SK-N-SH (cell line): ENCODE measurements around the gene PPM1B. TPM values are rescaled to one million over a fixed set of nuclear protein-coding genes. Genes with fewer than 3 reads are reported as not detected.

Experiments
- CTCF ChIA-PET: fragments of 300-600, 350-600 bp; formaldehyde crosslinking; extraction: SDS; loops from one replicate; lab custom pipeline; 2021; lab: Yijun Ruan, JAX
- POLR2A ChIA-PET: fragments of 350-600 bp; sonication (Branson Sonifier 250); formaldehyde crosslinking; extraction: SDS; loops from one replicate; lab custom pipeline; 2020; ENCODE audit warnings: antibody characterized with exemption, inconsistent platforms; lab: Yijun Ruan, JAX
- DNase-seq: peaks from one replicate; pipeline ENCODE4 v3.0.0; 2012
- H2AFZ ChIP-seq: fragments of 200-600 bp; sonication (generic); 2 replicates; pipeline ENCODE4 v1.8.1; 2016; ENCODE audit warnings: antibody characterized with exemption, mild to moderate bottlenecking, low read depth
- H3F3A ChIP-seq: fragments of 200-600 bp; sonication (generic); replicated peaks from 2 replicates; pipeline ENCODE3; 2016; ENCODE audit warnings: antibody characterized with exemption, mild to moderate bottlenecking; ENCODE audit not compliant: insufficient read depth
- H3K27ac ChIP-seq, 2 experiments: fragments of 200-500 bp in 1 of 2; fragments of 200-600 bp in 1 of 2; sonication (Bioruptor generic) in 1 of 2; sonication (generic), shearing (Covaris generic) in 1 of 2; 2 replicates each; pipeline versions ENCODE4 v1.5.1 to v1.6.1; 2014 to 2016; ENCODE audit warnings: low read depth in 2 of 2, inconsistent platforms in 1 of 2, low read length in 1 of 2, mild to moderate bottlenecking in 1 of 2, mixed read lengths in 1 of 2
- H3K27me3 ChIP-seq: fragments of 200-600 bp; sonication (generic), shearing (Covaris generic); 2 replicates; pipeline ENCODE4 v1.6.1; 2016; ENCODE audit warnings: mixed run types; ENCODE audit not compliant: insufficient read depth
- H3K36me3 ChIP-seq, 2 experiments: fragments of 200-500 bp in 1 of 2; fragments of 200-600 bp in 1 of 2; sonication (Bioruptor generic) in 1 of 2; sonication (generic) in 1 of 2; replicated peaks in 1 of 2; 2 replicates each; pipeline versions ENCODE3 to v1.5.1; 2014 to 2016; ENCODE audit warnings: low read length in 1 of 2, mild to moderate bottlenecking in 1 of 2; ENCODE audit not compliant: insufficient read depth in 2 of 2, control insufficient read depth in 1 of 2
- H3K4me1 ChIP-seq, 2 experiments: fragments of 200-500 bp in 1 of 2; fragments of 200-600 bp in 1 of 2; sonication (Bioruptor generic) in 1 of 2; sonication (generic), shearing (Covaris generic) in 1 of 2; 2 replicates each; pipeline versions ENCODE4 v1.5.1 to v1.6.1; 2014 to 2016; ENCODE audit warnings: low read depth in 1 of 2, low read length in 1 of 2, mixed run types in 1 of 2; ENCODE audit not compliant: insufficient read depth in 2 of 2, control insufficient read depth in 1 of 2
- H3K4me2 ChIP-seq: fragments of 200-600 bp; sonication (generic), shearing (Covaris generic); 2 replicates; pipeline ENCODE4 v1.6.1; 2017; ENCODE audit warnings: mixed run types
- H3K4me3 ChIP-seq, 2 experiments: fragments of 200-500 bp in 1 of 2; fragments of 200-600 bp in 1 of 2; sonication (Bioruptor generic) in 1 of 2; sonication (generic), shearing (Covaris generic) in 1 of 2; 2 replicates each; pipeline versions ENCODE4 v1.5.1 to v1.8.1; 2014 to 2016; ENCODE audit warnings: low read depth in 2 of 2, inconsistent platforms in 1 of 2, low read length in 1 of 2, mild to moderate bottlenecking in 1 of 2, mixed read lengths in 1 of 2, moderate library complexity in 1 of 2
- H3K79me2 ChIP-seq: fragments of 200-600 bp; sonication (generic); 2 replicates; pipeline ENCODE4 v1.8.1; 2017; ENCODE audit warnings: mild to moderate bottlenecking; ENCODE audit not compliant: insufficient read depth
- H3K9ac ChIP-seq: fragments of 200-600 bp; sonication (generic); 2 replicates; pipeline ENCODE4 v1.6.1; 2017; ENCODE audit warnings: mixed run types
- H3K9me2 ChIP-seq: fragments of 200-600 bp; sonication (generic); 2 replicates; pipeline ENCODE4 v1.6.1; 2017; ENCODE audit warnings: mixed run types
- H3K9me3 ChIP-seq: fragments of 200-600 bp; sonication (generic); 2 replicates; pipeline ENCODE4 v1.6.1; 2017; ENCODE audit warnings: mixed run types, mild to moderate bottlenecking, moderate library complexity
- H4K20me1 ChIP-seq: fragments of 200-600 bp; sonication (generic); 2 replicates; pipeline ENCODE4 v1.6.1; 2017; ENCODE audit warnings: mild to moderate bottlenecking, mixed run types; ENCODE audit not compliant: insufficient read depth
- CHD2 ChIP-seq: fragments of 150-350 bp; IDR thresholded peaks from 2 replicates; pipeline ENCODE4 v1.6.1; 2018; ENCODE audit warnings: low read length; ENCODE audit not compliant: partially characterized antibody
- CTCF ChIP-seq: fragments of 200-600 bp; sonication (generic); IDR thresholded peaks from 2 replicates; pipeline ENCODE4 v1.6.1; 2017; ENCODE audit warnings: antibody characterized with exemption, mild to moderate bottlenecking, moderate library complexity
- ELF1 ChIP-seq: IDR thresholded peaks from 2 replicates; pipeline ENCODE4 v1.4.0; 2012
- EP300 ChIP-seq, 2 experiments: IDR thresholded peaks; 2 replicates each; pipeline versions ENCODE4 v1.4.0 to v1.6.1; 2012; ENCODE audit warnings: borderline replicate concordance in 1 of 2, low read depth in 1 of 2, low read length in 1 of 2
- FOSL2 ChIP-seq: IDR thresholded peaks from 2 replicates; pipeline ENCODE4 v1.4.0; 2012; ENCODE audit warnings: low read depth, mild to moderate bottlenecking, moderate library complexity, borderline replicate concordance
- GABPA ChIP-seq: IDR thresholded peaks from 2 replicates; pipeline ENCODE4 v1.4.0; 2012; ENCODE audit warnings: low read depth, mild to moderate bottlenecking
- JUND ChIP-seq: IDR thresholded peaks from 2 replicates; pipeline ENCODE4 v1.4.0; 2012
- MAX ChIP-seq: IDR thresholded peaks from 2 replicates; pipeline ENCODE4 v1.4.0; 2012; ENCODE audit warnings: low read depth
- MEF2A ChIP-seq: IDR thresholded peaks from 2 replicates; pipeline ENCODE4 v1.4.0; 2012; ENCODE audit warnings: low read depth, borderline replicate concordance
- MXI1 ChIP-seq: IDR thresholded peaks from 2 replicates; pipeline ENCODE4 v1.6.1; 2012; ENCODE audit warnings: mild to moderate bottlenecking, low read depth, low read length, improper control_type of control experiment
- NFIC ChIP-seq: IDR thresholded peaks from 2 replicates; pipeline ENCODE4 v1.4.0; 2012; ENCODE audit warnings: borderline replicate concordance
- NRF1 ChIP-seq: IDR thresholded peaks from 2 replicates; pipeline ENCODE4 v1.6.1; 2012; ENCODE audit warnings: low read depth, mild to moderate bottlenecking, low read length
- RCOR1 ChIP-seq: fragments of 150-350 bp; IDR thresholded peaks from 2 replicates; pipeline ENCODE4 v1.6.1; 2017; ENCODE audit warnings: antibody characterized with exemption, low read length
- RFX5 ChIP-seq: IDR thresholded peaks from 2 replicates; pipeline ENCODE4 v1.6.1; 2012; ENCODE audit warnings: mild to moderate bottlenecking, improper control_type of control experiment, low read length
- RXRA ChIP-seq: IDR thresholded peaks from 2 replicates; pipeline ENCODE4 v1.4.0; 2012; ENCODE audit warnings: low read depth, mild to moderate bottlenecking, borderline replicate concordance
- SIN3A ChIP-seq: IDR thresholded peaks from 2 replicates; pipeline ENCODE4 v1.6.1; 2012; ENCODE audit warnings: low read depth, mild to moderate bottlenecking, low read length, moderate library complexity, borderline replicate concordance
- SMC3 ChIP-seq: IDR thresholded peaks from 2 replicates; pipeline ENCODE4 v1.6.1; 2012; ENCODE audit warnings: low read depth, low read length, improper control_type of control experiment
- TCF12 ChIP-seq: IDR thresholded peaks from 2 replicates; pipeline ENCODE4 v1.4.0; 2012
- YY1 ChIP-seq: IDR thresholded peaks from 2 replicates; pipeline ENCODE4 v1.4.0; 2012; ENCODE audit warnings: low read depth, mild to moderate bottlenecking
- WGBS: methylation state at CpG from one replicate; pipeline ENCODE4 v1.1.6; 2017; ENCODE audit warnings: low lambda C conversion rate; 5-methylcytosine and 5-hydroxymethylcytosine counted together
- polyA plus RNA-seq, 3 experiments: library from polyadenylated mRNA; depleted of rRNA; stranded (reverse); fragments of >200 nt; gene quantifications; 2 replicates each; pipeline ENCODE4 v1.2.3, GENCODE V29; 2012
- TF ChIP-seq, protein P1 (sequence below): IDR thresholded peaks from 2 replicates; pipeline ENCODE4 v1.4.0; 2012; ENCODE audit warnings: low read depth, borderline replicate concordance
- TF ChIP-seq, protein P2 (sequence below): IDR thresholded peaks from 2 replicates; pipeline ENCODE4 v1.4.0; 2012; ENCODE audit warnings: low read depth, borderline replicate concordance

PPM1B gene
- polyA plus RNA-seq, 1 of the 3 experiments (the other 2 are of a cell fraction): 16.2 TPM

- CTCF ChIA-PET: interaction anchor here (0.8 to 1.2 kb wide), 2 partner anchors 16 to 17 kb away, joined by 3 to 5 read pairs; no protein-coding TSS in a partner anchor
- Histone ChIP-seq H3K9me2 (no peaks in the 10 kb centered on the region), H3K9ac (no peak overlapping the region), H3K27ac (no peak overlapping the region; a peak in 1 of 4 replicates), H3K4me1 (no peaks in the 10 kb centered on the region), H3K79me2 (0 out of 2 replicates have a peak, but pooled peaks cover 3% of the 10 kb centered on the region), H3F3A (peaks cover 7% of the 10 kb centered on the region), H2AFZ (no peak overlapping the region), H3K4me2 (no peak overlapping the region), H3K9me3 (no peaks in the 10 kb centered on the region), H3K4me3 (no peak overlapping the region), H3K27me3 (no peaks in the 10 kb centered on the region), H4K20me1 (no peaks in the 10 kb centered on the region), H3K36me3 (peaks cover 34 to 42% of the 10 kb centered on the region in 2 experiments)
- DNase-seq: peak; percentile 21
- 90% methylated on average over 2 of the region's 2 CpGs for WGBS
- TF ChIP-seq, protein P1, sequence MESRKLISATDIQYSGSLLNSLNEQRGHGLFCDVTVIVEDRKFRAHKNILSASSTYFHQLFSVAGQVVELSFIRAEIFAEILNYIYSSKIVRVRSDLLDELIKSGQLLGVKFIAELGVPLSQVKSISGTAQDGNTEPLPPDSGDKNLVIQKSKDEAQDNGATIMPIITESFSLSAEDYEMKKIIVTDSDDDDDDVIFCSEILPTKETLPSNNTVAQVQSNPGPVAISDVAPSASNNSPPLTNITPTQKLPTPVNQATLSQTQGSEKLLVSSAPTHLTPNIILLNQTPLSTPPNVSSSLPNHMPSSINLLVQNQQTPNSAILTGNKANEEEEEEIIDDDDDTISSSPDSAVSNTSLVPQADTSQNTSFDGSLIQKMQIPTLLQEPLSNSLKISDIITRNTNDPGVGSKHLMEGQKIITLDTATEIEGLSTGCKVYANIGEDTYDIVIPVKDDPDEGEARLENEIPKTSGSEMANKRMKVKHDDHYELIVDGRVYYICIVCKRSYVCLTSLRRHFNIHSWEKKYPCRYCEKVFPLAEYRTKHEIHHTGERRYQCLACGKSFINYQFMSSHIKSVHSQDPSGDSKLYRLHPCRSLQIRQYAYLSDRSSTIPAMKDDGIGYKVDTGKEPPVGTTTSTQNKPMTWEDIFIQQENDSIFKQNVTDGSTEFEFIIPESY: no peak
- TF ChIP-seq RFX5: no peak
- no peak for TF ChIP-seq NRF1
- no peak for TF ChIP-seq NFIC
- TF ChIP-seq EP300 (IDR thresholded peaks at IDR 0.05; ENCODE audit: borderline replicate concordance in 1 of 2, low read depth in 1 of 2, low read length in 1 of 2): no peak
- TF ChIP-seq GABPA: no peak
- TF ChIP-seq YY1: no peak
- TF ChIP-seq ELF1: no peak
- no peak for TF ChIP-seq CHD2
- TF ChIP-seq, protein P2, sequence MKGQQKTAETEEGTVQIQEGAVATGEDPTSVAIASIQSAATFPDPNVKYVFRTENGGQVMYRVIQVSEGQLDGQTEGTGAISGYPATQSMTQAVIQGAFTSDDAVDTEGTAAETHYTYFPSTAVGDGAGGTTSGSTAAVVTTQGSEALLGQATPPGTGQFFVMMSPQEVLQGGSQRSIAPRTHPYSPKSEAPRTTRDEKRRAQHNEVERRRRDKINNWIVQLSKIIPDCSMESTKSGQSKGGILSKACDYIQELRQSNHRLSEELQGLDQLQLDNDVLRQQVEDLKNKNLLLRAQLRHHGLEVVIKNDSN: no peak
- POLR2A ChIA-PET: no interaction called here
Observed at GRCh38 chr2:44218771-44219170, 50.1 kb downstream of the PPM1B start.

- Histone ChIP-seq H3K79me2 (0 out of 2 replicates have a peak, but pooled peaks cover 3% of the 10 kb centered on the region), H4K20me1 (no peaks in the 10 kb centered on the region), H3K36me3 (peaks cover 3 to 35% of the 10 kb centered on the region in 2 experiments), H3K9ac (no peak overlapping the region), H3K9me3 (no peaks in the 10 kb centered on the region), H2AFZ (no peak overlapping the region), H3K4me3 (no peak overlapping the region), H3K27ac (no peak overlapping the region), H3K4me1 (peaks cover 0 to 7% of the 10 kb centered on the region in 2 experiments; a peak in 2 of 4 replicates), H3K27me3 (no peaks in the 10 kb centered on the region), H3K4me2 (no peak overlapping the region), H3K9me2 (no peaks in the 10 kb centered on the region), H3F3A (peaks cover 19% of the 10 kb centered on the region)
- 90% methylated on average over 2 of the region's 2 CpGs for WGBS
- ChIA-PET CTCF (interaction anchor here (0.6 to 1.7 kb wide), 2 partner anchors 16 to 1552 kb away, joined by 3 to 5 read pairs; no protein-coding TSS in a partner anchor), POLR2A (no interaction called here)
- no peak for DNase-seq
- no peak for TF ChIP-seq RCOR1
- TF ChIP-seq, protein P1: no peak
- no peak for TF ChIP-seq SMC3
- TF ChIP-seq RXRA: no peak
- no peak for TF ChIP-seq YY1
- TF ChIP-seq CTCF: no peak
- no peak for TF ChIP-seq MXI1
- no peak for TF ChIP-seq NFIC
- TF ChIP-seq MAX: no peak
- no peak for TF ChIP-seq MEF2A
- no peak for TF ChIP-seq TCF12
- no peak for TF ChIP-seq FOSL2
- TF ChIP-seq SIN3A: no peak
- TF ChIP-seq RFX5: no peak
- TF ChIP-seq JUND: no peak
- TF ChIP-seq ELF1: no peak
Observed at GRCh38 chr2:44226753-44227152, 58.1 kb downstream of the PPM1B start.
